Liver (tissue), 9 donors: ENCODE data around the gene NAPB. TPM values are rescaled to one million over a fixed set of nuclear protein-coding genes. Genes with fewer than 3 reads are reported as not detected.

ENCODE experiments used
- DNase-seq: peaks from one replicate; pipeline ENCODE4 v3.0.0-alpha.2; 2017; ENCODE audit warnings: low spot score
- H3K27ac ChIP-seq, 2 donors: one replicate each; pipeline ENCODE4 v1.7.0; 2013; ENCODE audit warnings: inconsistent platforms in 2 of 2, low read length in 2 of 2, control low read depth in 1 of 2, low read depth in 1 of 2, mild to moderate bottlenecking in 1 of 2
- H3K27me3 ChIP-seq, 4 donors: one replicate each; pipeline versions ENCODE4 v1.6.1 to v1.7.0; 2013; ENCODE audit warnings: low read length in 3 of 4, inconsistent platforms in 1 of 4, mild to moderate bottlenecking in 1 of 4, moderate library complexity in 1 of 4; ENCODE audit not compliant: control insufficient read depth in 4 of 4, insufficient read depth in 4 of 4
- H3K36me3 ChIP-seq, 4 donors: one replicate each; pipeline versions ENCODE4 v1.6.1 to v1.7.0; 2013; ENCODE audit warnings: low read length in 3 of 4, mild to moderate bottlenecking in 3 of 4, low read depth in 1 of 4, moderate library complexity in 1 of 4; ENCODE audit not compliant: control insufficient read depth in 4 of 4, insufficient read depth in 3 of 4
- H3K4me1 ChIP-seq, 4 donors: one replicate each; pipeline versions ENCODE4 v1.6.1 to v1.7.0; 2013; ENCODE audit warnings: low read length in 3 of 4, mild to moderate bottlenecking in 3 of 4, moderate library complexity in 1 of 4; ENCODE audit not compliant: control insufficient read depth in 4 of 4, insufficient read depth in 4 of 4
- H3K4me3 ChIP-seq, 3 donors: one replicate each; pipeline versions ENCODE4 v1.6.1 to v1.7.0; 2013; ENCODE audit warnings: low read length in 3 of 3, control low read depth in 1 of 3, low read depth in 1 of 3, mild to moderate bottlenecking in 1 of 3
- H3K9ac ChIP-seq, 2 donors: one replicate each; pipeline ENCODE4 v1.7.0; 2013; ENCODE audit warnings: low read length in 2 of 2, mild to moderate bottlenecking in 2 of 2, moderate library complexity in 2 of 2, control low read depth in 1 of 2, low read depth in 1 of 2
- H3K9me3 ChIP-seq, 4 donors: one replicate each; pipeline versions ENCODE4 v1.6.1 to v1.7.0; 2013; ENCODE audit warnings: low read length in 3 of 4; ENCODE audit not compliant: control insufficient read depth in 4 of 4
- EGR1 ChIP-seq, 2 donors: IDR thresholded peaks; 2 replicates each; pipeline ENCODE4 v1.6.1; 2016 to 2018; ENCODE audit warnings: antibody characterized with exemption in 2 of 2, low read depth in 2 of 2
- FOXA1 ChIP-seq: IDR thresholded peaks from 2 replicates; pipeline ENCODE4 v1.6.1; 2016; ENCODE audit warnings: antibody characterized with exemption
- FOXA2 ChIP-seq: IDR thresholded peaks from 2 replicates; pipeline ENCODE4 v1.6.1; 2016; ENCODE audit warnings: antibody characterized with exemption
- GABPA ChIP-seq, 2 donors: IDR thresholded peaks in 1 of 2; conservative IDR thresholded peaks in 1 of 2; 2 replicates each; pipeline ENCODE4 v1.6.1; 2016; ENCODE audit warnings: antibody characterized with exemption in 2 of 2, mild to moderate bottlenecking in 1 of 2, moderate library complexity in 1 of 2
- HNF4A ChIP-seq, 2 donors: conservative IDR thresholded peaks; 2 replicates each; pipeline ENCODE4 v1.6.1; 2016; ENCODE audit warnings: antibody characterized with exemption in 2 of 2, mild to moderate bottlenecking in 2 of 2
- HNF4G ChIP-seq: IDR thresholded peaks from 2 replicates; pipeline ENCODE4 v1.6.1; 2016; ENCODE audit warnings: antibody characterized with exemption
- NR2F2 ChIP-seq: IDR thresholded peaks from 2 replicates; pipeline ENCODE4 v1.6.1; 2016; ENCODE audit warnings: antibody characterized with exemption
- RAD21 ChIP-seq, 2 donors: IDR thresholded peaks; 2 replicates each; pipeline ENCODE4 v1.6.1; 2016; ENCODE audit warnings: antibody characterized with exemption in 2 of 2, mild to moderate bottlenecking in 2 of 2
- RXRA ChIP-seq, 2 donors: IDR thresholded peaks; 2 replicates each; pipeline ENCODE4 v1.6.1; 2017 to 2018; ENCODE audit warnings: antibody characterized with exemption in 2 of 2, mild to moderate bottlenecking in 1 of 2
- SP1 ChIP-seq: IDR thresholded peaks from 2 replicates; pipeline ENCODE4 v1.6.1; 2018; ENCODE audit warnings: antibody characterized with exemption, mild to moderate bottlenecking
- WGBS: extraction: QIAGEN DNeasy Blood & Tissue Kit; methylation state at CpG from one replicate; pipeline ENCODE4 v1.1.7; 2013; 5-methylcytosine and 5-hydroxymethylcytosine counted together
- polyA plus RNA-seq, 2 donors: library from polyadenylated mRNA; stranded (reverse) in 1 of 2; unstranded in 1 of 2; fragments of 200-250 nt in 1 of 2; fragments of >200 nt in 1 of 2; fragmentation: Nextera tagmentation in 1 of 2; extraction: Ambion mirVana in 1 of 2; gene quantifications; one replicate each; pipeline versions ENCODE4 v1.2.1 to v1.2.3, GENCODE V29; 2013 to 2015
- total RNA-seq, 2 donors: library from RNA; depleted of rRNA; stranded (reverse); fragments of >200 nt; gene quantifications; one replicate each; pipeline ENCODE4 v1.2.3, GENCODE V29; 2014
- TF ChIP-seq, protein P1 (sequence below): IDR thresholded peaks from 2 replicates; pipeline ENCODE4 v1.6.1; 2016; ENCODE audit warnings: antibody characterized with exemption
- TF ChIP-seq, protein P2 (sequence below): IDR thresholded peaks from 2 replicates; pipeline ENCODE4 v1.6.1; 2016; ENCODE audit warnings: antibody characterized with exemption
- TF ChIP-seq, protein P3 (sequence below): fragments of 150-350 bp; IDR thresholded peaks from 2 replicates; pipeline ENCODE4 v1.5.1; 2017; ENCODE audit warnings: improper control_type of control experiment, low read depth, low read length; ENCODE audit not compliant: missing input control
- TF ChIP-seq, protein P4 (sequence below): IDR thresholded peaks from 2 replicates; pipeline ENCODE4 v1.6.1; 2016; ENCODE audit warnings: antibody characterized with exemption, mild to moderate bottlenecking
- donor health status: healthy.
- donor health status: healthy.
- donor health status: healthy.
- donor health status: healthy.
- donor health status: healthy.

The NAPB gene
- total and polyA plus RNA-seq, 4 donors = 2.4 to 10.6 (median 4.5) TPM

- WGBS = 72% methylated on average over 2 of the region's 2 CpGs
- no peaks in the 10 kb centered on the region for H3K27me3 ChIP-seq
- H3K4me3 ChIP-seq = no peak overlapping the region
- H3K36me3 ChIP-seq = no peaks in the 10 kb centered on the region
- no peaks in the 10 kb centered on the region for H3K4me1 ChIP-seq
- DNase-seq = no peak
- TF ChIP-seq, protein P1, sequence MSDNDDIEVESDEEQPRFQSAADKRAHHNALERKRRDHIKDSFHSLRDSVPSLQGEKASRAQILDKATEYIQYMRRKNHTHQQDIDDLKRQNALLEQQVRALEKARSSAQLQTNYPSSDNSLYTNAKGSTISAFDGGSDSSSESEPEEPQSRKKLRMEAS = no peak
- TF ChIP-seq, protein P2, sequence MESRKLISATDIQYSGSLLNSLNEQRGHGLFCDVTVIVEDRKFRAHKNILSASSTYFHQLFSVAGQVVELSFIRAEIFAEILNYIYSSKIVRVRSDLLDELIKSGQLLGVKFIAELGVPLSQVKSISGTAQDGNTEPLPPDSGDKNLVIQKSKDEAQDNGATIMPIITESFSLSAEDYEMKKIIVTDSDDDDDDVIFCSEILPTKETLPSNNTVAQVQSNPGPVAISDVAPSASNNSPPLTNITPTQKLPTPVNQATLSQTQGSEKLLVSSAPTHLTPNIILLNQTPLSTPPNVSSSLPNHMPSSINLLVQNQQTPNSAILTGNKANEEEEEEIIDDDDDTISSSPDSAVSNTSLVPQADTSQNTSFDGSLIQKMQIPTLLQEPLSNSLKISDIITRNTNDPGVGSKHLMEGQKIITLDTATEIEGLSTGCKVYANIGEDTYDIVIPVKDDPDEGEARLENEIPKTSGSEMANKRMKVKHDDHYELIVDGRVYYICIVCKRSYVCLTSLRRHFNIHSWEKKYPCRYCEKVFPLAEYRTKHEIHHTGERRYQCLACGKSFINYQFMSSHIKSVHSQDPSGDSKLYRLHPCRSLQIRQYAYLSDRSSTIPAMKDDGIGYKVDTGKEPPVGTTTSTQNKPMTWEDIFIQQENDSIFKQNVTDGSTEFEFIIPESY = no peak
- no peak for TF ChIP-seq EGR1 (IDR thresholded peaks at IDR 0.05; ENCODE audit: low read depth in 2 of 2)
- TF ChIP-seq GABPA (IDR thresholded peaks at IDR 0.05 in 1 of 2, conservative IDR thresholded peaks at IDR 0.05 in 1 of 2) = no peak
- TF ChIP-seq HNF4G = no peak
- TF ChIP-seq FOXA2 = no peak
- H3K9ac ChIP-seq = no peak overlapping the region
- no peaks in the 10 kb centered on the region for H3K9me3 ChIP-seq
- no peak overlapping the region for H3K27ac ChIP-seq
Measured at GRCh38 chr20:23341073-23341472, 80.2 kb downstream of the NAPB start.

DNA sequence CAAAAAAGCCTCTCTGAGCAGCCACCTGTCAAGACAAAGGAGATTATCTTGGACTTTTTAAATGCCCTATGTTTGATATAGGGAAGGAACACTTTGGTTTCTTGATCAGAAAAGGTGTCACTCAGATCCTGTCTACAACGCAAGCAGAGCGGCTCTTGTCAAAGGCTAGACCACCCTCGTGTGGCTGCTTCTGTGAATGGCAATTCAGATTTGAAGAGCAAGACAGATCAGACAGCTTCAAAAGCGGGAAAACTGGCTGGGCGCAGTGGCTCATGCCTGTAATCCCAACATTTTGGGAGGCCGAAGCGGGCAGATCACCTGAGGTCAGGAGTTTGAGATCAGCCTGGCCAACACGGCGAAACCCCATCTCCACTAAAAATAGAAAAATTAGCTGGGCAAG, 80.8 kb downstream of the NAPB start:
- WGBS = 50% methylated on average over 9 of the region's 9 CpGs

More for the DNA sequence above, 80.8 kb downstream of the NAPB start:
- Histone ChIP-seq H3K27ac (no peak overlapping the region), H3K4me3 (no peak overlapping the region), H3K27me3 (no peaks in the 10 kb centered on the region), H3K4me1 (no peaks in the 10 kb centered on the region), H3K9ac (no peak overlapping the region), H3K9me3 (no peaks in the 10 kb centered on the region), H3K36me3 (no peaks in the 10 kb centered on the region)
- DNase-seq = no peak
- TF ChIP-seq, protein P3, sequence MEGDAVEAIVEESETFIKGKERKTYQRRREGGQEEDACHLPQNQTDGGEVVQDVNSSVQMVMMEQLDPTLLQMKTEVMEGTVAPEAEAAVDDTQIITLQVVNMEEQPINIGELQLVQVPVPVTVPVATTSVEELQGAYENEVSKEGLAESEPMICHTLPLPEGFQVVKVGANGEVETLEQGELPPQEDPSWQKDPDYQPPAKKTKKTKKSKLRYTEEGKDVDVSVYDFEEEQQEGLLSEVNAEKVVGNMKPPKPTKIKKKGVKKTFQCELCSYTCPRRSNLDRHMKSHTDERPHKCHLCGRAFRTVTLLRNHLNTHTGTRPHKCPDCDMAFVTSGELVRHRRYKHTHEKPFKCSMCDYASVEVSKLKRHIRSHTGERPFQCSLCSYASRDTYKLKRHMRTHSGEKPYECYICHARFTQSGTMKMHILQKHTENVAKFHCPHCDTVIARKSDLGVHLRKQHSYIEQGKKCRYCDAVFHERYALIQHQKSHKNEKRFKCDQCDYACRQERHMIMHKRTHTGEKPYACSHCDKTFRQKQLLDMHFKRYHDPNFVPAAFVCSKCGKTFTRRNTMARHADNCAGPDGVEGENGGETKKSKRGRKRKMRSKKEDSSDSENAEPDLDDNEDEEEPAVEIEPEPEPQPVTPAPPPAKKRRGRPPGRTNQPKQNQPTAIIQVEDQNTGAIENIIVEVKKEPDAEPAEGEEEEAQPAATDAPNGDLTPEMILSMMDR = peak; percentile 45
- TF ChIP-seq RXRA (IDR thresholded peaks at IDR 0.05) (no peak), GABPA (IDR thresholded peaks at IDR 0.05 in 1 of 2, conservative IDR thresholded peaks at IDR 0.05 in 1 of 2) (no peak), HNF4G (no peak), NR2F2 (no peak), SP1 (no peak), FOXA1 (no peak), RAD21 (IDR thresholded peaks at IDR 0.05) (peak; percentile 75 to 84), HNF4A (conservative IDR thresholded peaks at IDR 0.05) (no peak)
- TF ChIP-seq, protein P1 = no peak
- TF ChIP-seq, protein P4, sequence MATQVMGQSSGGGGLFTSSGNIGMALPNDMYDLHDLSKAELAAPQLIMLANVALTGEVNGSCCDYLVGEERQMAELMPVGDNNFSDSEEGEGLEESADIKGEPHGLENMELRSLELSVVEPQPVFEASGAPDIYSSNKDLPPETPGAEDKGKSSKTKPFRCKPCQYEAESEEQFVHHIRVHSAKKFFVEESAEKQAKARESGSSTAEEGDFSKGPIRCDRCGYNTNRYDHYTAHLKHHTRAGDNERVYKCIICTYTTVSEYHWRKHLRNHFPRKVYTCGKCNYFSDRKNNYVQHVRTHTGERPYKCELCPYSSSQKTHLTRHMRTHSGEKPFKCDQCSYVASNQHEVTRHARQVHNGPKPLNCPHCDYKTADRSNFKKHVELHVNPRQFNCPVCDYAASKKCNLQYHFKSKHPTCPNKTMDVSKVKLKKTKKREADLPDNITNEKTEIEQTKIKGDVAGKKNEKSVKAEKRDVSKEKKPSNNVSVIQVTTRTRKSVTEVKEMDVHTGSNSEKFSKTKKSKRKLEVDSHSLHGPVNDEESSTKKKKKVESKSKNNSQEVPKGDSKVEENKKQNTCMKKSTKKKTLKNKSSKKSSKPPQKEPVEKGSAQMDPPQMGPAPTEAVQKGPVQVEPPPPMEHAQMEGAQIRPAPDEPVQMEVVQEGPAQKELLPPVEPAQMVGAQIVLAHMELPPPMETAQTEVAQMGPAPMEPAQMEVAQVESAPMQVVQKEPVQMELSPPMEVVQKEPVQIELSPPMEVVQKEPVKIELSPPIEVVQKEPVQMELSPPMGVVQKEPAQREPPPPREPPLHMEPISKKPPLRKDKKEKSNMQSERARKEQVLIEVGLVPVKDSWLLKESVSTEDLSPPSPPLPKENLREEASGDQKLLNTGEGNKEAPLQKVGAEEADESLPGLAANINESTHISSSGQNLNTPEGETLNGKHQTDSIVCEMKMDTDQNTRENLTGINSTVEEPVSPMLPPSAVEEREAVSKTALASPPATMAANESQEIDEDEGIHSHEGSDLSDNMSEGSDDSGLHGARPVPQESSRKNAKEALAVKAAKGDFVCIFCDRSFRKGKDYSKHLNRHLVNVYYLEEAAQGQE = no peak
